Peyer's patch (tissue), 4 donors: ENCODE data around the gene DOCK6.

ENCODE experiments used
- CTCF ChIP-seq, 6 experiments: fragments of 450-650 bp in 4 of 6; fragments of 200-600 bp in 2 of 6; sonication (generic) in 1 of 6; IDR thresholded peaks; one replicate each; pipeline ENCODE4 v1.5.1; 2017 to 2019; ENCODE audit warnings: antibody characterized with exemption in 6 of 6, mild to moderate bottlenecking in 3 of 6, moderate library complexity in 1 of 6
- POLR2A ChIP-seq, 2 donors: fragments of 450-650 bp; IDR thresholded peaks; one replicate each; pipeline ENCODE4 v1.5.1; 2017; ENCODE audit warnings: antibody characterized with exemption in 2 of 2, mild to moderate bottlenecking in 2 of 2, moderate library complexity in 2 of 2

- TF ChIP-seq CTCF (IDR thresholded peaks at IDR 0.05) (no peak), POLR2A (IDR thresholded peaks at IDR 0.05) (no peak)
These were observed 74.9 kb downstream of the DOCK6 start for GRCh38 chr19:11187441-11187840.
